Measurements from ENCODE around the gene MIAT.

The MIAT gene

DNA sequence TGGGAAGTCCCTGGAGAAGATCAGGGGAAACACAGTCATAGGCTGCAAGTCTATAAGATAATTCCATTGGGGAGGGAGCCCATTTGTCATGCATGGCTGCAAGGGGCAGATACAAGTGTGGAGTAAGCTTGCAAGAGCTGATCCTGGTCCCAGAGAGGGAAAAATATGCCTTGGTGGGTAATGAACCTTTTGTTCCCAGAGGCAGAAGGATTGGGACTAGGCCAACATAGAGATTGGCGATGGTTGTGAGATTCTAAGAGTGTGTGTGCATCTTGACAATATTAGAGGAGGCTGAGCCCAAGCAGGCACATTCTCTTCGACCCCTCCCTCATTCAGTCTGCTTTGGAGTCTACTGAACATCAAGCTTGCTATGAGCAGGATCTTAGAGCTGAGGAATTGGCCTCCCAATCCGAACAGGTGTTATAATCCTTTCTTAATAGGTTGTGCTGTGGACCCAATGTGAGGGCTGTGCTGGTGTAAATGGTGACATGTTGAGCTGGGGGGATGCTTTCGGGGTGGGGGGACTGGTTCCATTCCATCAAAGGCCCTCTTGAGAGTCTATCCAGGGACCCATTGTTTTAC, 18.4 kb downstream of the MIAT start:
- Histone ChIP-seq H3K9me2 (replicated peaks; ENCODE audit: low read depth, low read length) (no peaks in the 10 kb centered on the region), H2AFZ (ENCODE audit: low read length) (no peak overlapping the region), H3K79me2 (ENCODE audit: insufficient read depth, low read length) (peaks cover 31% of the 10 kb centered on the region), H3K4me1 (ENCODE audit: insufficient read depth, low read length, poor library complexity, severe bottlenecking) (peaks cover 44% of the 10 kb centered on the region), H3K4me3 (ENCODE audit: low read length, poor library complexity, severe bottlenecking) (peak overlapping the region; percentile 98), H3K9me3 (ENCODE audit: insufficient read depth, low read depth, low read length) (no peaks in the 10 kb centered on the region), H3K4me2 (ENCODE audit: low read depth, low read length, poor library complexity, severe bottlenecking) (peak overlapping the region; percentile 98), H3K36me3 (ENCODE audit: insufficient read depth, low read length) (no peaks in the 10 kb centered on the region), H3K9ac (ENCODE audit: low read depth, low read length, poor library complexity, severe bottlenecking) (no peak overlapping the region), H4K20me1 (ENCODE audit: insufficient read depth, low read length, poor library complexity, severe bottlenecking) (peaks cover 6% of the 10 kb centered on the region), H3K27me3 (ENCODE audit: insufficient read depth, low read length, poor library complexity, severe bottlenecking) (no peaks in the 10 kb centered on the region), H3F3A (ENCODE audit: low read depth) (peaks cover 11% of the 10 kb centered on the region)
- TF ChIP-seq, protein P1, sequence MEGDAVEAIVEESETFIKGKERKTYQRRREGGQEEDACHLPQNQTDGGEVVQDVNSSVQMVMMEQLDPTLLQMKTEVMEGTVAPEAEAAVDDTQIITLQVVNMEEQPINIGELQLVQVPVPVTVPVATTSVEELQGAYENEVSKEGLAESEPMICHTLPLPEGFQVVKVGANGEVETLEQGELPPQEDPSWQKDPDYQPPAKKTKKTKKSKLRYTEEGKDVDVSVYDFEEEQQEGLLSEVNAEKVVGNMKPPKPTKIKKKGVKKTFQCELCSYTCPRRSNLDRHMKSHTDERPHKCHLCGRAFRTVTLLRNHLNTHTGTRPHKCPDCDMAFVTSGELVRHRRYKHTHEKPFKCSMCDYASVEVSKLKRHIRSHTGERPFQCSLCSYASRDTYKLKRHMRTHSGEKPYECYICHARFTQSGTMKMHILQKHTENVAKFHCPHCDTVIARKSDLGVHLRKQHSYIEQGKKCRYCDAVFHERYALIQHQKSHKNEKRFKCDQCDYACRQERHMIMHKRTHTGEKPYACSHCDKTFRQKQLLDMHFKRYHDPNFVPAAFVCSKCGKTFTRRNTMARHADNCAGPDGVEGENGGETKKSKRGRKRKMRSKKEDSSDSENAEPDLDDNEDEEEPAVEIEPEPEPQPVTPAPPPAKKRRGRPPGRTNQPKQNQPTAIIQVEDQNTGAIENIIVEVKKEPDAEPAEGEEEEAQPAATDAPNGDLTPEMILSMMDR (conservative IDR thresholded peaks at IDR 0.05; ENCODE audit: low read length) = no peak
- TF ChIP-seq EZH2phosphoT487 (IDR thresholded peaks at IDR 0.05; ENCODE audit: borderline replicate concordance) = no peak

DNA sequence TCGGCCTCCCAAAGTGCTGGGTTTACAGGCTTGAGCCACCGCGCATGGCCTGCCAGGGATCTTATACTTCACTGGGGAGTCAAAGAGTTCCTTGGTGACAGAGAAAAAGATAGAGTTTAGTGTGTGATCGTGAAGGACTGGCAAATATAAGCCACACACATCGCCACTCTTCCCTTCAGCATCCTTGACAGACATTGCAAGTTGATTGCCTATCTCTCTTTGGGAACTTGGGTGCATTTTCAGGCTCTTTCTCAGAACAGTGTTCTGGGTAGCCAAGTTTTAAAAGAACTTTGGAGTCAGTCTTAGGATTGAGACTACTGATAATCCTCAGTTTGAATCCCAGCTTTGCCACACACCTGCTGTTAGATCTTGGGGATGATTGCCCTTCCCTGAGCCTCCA, 19.8 kb downstream of the MIAT start:
- Histone ChIP-seq H3K4me3 (ENCODE audit: low read length, poor library complexity, severe bottlenecking) (no peak overlapping the region), H3K9me3 (ENCODE audit: insufficient read depth, low read depth, low read length) (no peaks in the 10 kb centered on the region), H4K20me1 (ENCODE audit: insufficient read depth, low read length, poor library complexity, severe bottlenecking) (peaks cover 6% of the 10 kb centered on the region), H3K36me3 (ENCODE audit: insufficient read depth, low read length) (no peaks in the 10 kb centered on the region; the same call in 1 of the 2 replicates), H3K79me2 (ENCODE audit: insufficient read depth, low read length) (peaks cover 31% of the 10 kb centered on the region), H3K9me2 (replicated peaks; ENCODE audit: low read depth, low read length) (no peaks in the 10 kb centered on the region), H3K27me3 (ENCODE audit: insufficient read depth, low read length, poor library complexity, severe bottlenecking) (no peaks in the 10 kb centered on the region), H3K4me2 (ENCODE audit: low read depth, low read length, poor library complexity, severe bottlenecking) (no peak overlapping the region), H2AFZ (ENCODE audit: low read length) (no peak overlapping the region), H3K4me1 (ENCODE audit: insufficient read depth, low read length, poor library complexity, severe bottlenecking) (peaks cover 31% of the 10 kb centered on the region), H3F3A (ENCODE audit: low read depth) (peaks cover 11% of the 10 kb centered on the region), H3K9ac (ENCODE audit: low read depth, low read length, poor library complexity, severe bottlenecking) (no peak overlapping the region)
- TF ChIP-seq, protein P1 (conservative IDR thresholded peaks at IDR 0.05; ENCODE audit: low read length) = no peak
- no peak for TF ChIP-seq EZH2phosphoT487 (IDR thresholded peaks at IDR 0.05; ENCODE audit: borderline replicate concordance)

DNA sequence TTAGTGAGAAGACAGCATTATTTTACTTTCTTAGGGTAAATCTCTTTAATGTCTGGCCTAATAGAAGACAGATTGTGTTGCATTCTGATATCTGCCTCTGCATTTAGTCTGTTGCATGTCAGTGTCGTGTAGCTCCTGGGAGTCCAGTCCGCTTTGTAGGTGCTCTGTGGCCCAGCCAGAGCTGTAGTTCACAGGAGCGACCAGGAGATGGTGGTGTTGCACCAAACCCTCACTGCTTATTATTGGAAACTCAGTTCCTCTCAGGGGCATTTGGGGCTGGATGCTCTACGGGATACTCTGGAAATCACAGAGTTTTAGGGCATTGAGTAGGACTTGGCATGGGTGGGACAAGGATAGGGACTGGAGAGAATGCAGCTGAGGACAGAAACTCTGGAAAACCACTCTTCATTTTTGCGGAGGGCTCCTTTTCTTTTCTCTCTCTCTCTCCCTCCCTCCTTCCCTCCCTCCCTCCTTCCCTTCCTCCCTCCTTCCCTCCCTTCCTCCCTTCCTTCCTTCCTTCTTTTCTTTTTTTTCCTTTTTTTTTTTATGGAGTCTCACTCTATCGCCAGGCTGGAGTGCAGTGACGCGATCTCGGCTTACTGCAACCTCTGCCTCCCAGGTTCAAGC, 21.7 kb downstream of the MIAT start:
- Histone ChIP-seq H3K79me2 (ENCODE audit: insufficient read depth, low read length) (peaks cover 23% of the 10 kb centered on the region), H3K27me3 (ENCODE audit: insufficient read depth, low read length, poor library complexity, severe bottlenecking) (no peaks in the 10 kb centered on the region), H2AFZ (ENCODE audit: low read length) (no peak overlapping the region), H3K9me3 (ENCODE audit: insufficient read depth, low read depth, low read length) (no peaks in the 10 kb centered on the region), H3K9ac (ENCODE audit: low read depth, low read length, poor library complexity, severe bottlenecking) (no peak overlapping the region), H4K20me1 (ENCODE audit: insufficient read depth, low read length, poor library complexity, severe bottlenecking) (peaks cover 6% of the 10 kb centered on the region), H3K4me3 (ENCODE audit: low read length, poor library complexity, severe bottlenecking) (no peak overlapping the region), H3K4me2 (ENCODE audit: low read depth, low read length, poor library complexity, severe bottlenecking) (no peak overlapping the region), H3K9me2 (replicated peaks; ENCODE audit: low read depth, low read length) (no peaks in the 10 kb centered on the region), H3K4me1 (ENCODE audit: insufficient read depth, low read length, poor library complexity, severe bottlenecking) (peaks cover 21% of the 10 kb centered on the region), H3F3A (ENCODE audit: low read depth) (no peaks in the 10 kb centered on the region), H3K36me3 (ENCODE audit: insufficient read depth, low read length) (no peaks in the 10 kb centered on the region; the same call in 1 of the 2 replicates)
- TF ChIP-seq EZH2phosphoT487 (IDR thresholded peaks at IDR 0.05; ENCODE audit: borderline replicate concordance) = no peak
- TF ChIP-seq, protein P1 (conservative IDR thresholded peaks at IDR 0.05; ENCODE audit: low read length) = peak; percentile 96

All from Loucy (cell line).